HG03575 (cell line): Measurements from ENCODE around the gene PTPRD.
"Not testable (repeated sequence)": the region's sequence is repeated elsewhere in the genome, so short reads cannot be mapped to it uniquely, and the experiment has no call there.

Source experiments
- ATAC-seq: cut with Tn5 transposase; IDR thresholded peaks from one replicate; pipeline ENCODE4 v1.9.1; 2021; ENCODE audit not compliant: unreplicated experiment, insufficient number of reproducible peaks, low FRiP score; ENCODE audit errors: extremely low read depth

PTPRD gene

DNA sequence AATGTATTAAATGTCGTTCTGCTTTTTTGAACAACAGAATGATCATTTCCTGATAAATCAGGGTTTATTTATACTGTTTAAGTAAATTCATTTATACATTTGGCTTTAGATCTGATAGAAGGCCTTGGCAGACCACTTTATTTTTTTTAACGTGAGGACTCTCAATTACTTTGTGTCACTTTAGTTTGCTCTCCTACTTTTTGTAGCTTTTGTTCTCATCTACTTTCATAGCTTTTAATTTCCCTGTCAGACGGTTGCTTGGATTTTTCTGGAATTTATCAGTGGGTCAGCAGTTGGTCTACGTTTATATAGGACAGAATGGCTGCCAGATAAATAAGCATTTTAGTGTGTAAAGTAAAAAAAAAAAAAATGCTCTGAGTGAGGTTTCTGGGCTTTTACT is 1910.9 kb downstream of the PTPRD start:
- no peak for ATAC-seq

DNA sequence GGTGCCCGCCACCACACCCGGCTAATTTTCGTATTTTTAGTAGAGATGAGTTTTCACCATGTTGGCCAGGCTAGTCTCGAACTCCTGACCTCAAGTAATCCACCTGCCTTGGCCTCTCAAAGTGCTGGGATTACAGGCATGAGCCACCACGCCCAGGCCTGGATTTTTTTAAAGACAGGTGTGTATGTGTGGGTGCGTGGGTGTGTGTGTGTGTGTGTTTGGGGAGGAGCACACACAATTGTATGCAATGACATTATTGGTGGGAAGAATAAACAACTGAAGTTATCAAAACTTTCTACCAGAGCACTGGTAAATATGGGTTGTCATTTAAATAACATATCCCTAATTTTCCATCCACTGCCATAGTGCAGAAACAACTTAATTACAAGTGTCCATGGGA is 1915.2 kb downstream of the PTPRD start:
- not testable (repeated sequence) for ATAC-seq

- no peak for ATAC-seq
Measured at GRCh38 chr9:8696516-8696915, 1916.3 kb downstream of the PTPRD start.

- no peak for ATAC-seq
Measured at GRCh38 chr9:8694983-8695588, 1917.7 kb downstream of the PTPRD start.

- ATAC-seq, result no peak
Measured at GRCh38 chr9:8693464-8693863, 1919.3 kb downstream of the PTPRD start.

DNA sequence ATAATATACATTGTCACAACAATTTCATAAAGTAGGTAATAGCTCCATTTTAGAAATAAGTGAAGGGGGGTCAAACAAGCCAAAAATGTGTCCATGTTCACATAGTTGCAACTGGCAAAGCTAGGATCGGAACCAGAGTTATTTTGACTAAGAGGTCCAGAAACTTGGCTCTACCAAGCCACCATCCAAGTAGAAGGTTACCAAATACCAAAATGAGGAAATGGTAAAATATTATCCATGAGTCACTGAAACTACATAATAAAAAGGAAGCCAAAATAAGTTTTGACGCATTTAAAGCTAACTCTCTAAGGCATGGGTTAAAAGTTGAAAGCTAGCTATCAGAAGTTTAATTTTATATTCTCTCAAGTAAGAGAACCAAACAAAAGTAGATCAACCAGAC is 1926.3 kb downstream of the PTPRD start:
- no peak for ATAC-seq

GRCh38 chr9:8685825-8686224 is 1927.0 kb downstream of the PTPRD start:
- no peak for ATAC-seq

GRCh38 chr9:8684978-8685708 is 1927.7 kb downstream of the PTPRD start:
- no peak for ATAC-seq

- ATAC-seq, result no peak
Measured at GRCh38 chr9:8683496-8683895, 1929.3 kb downstream of the PTPRD start.

GRCh38 chr9:8680658-8681057 is 1932.1 kb downstream of the PTPRD start:
- no peak for ATAC-seq

GRCh38 chr9:8680157-8680556 is 1932.6 kb downstream of the PTPRD start:
- ATAC-seq, result no peak

- no peak for ATAC-seq
Measured at GRCh38 chr9:8679371-8679822, 1933.4 kb downstream of the PTPRD start.

- no peak for ATAC-seq
Measured at GRCh38 chr9:8677741-8678140, 1935.1 kb downstream of the PTPRD start.

DNA sequence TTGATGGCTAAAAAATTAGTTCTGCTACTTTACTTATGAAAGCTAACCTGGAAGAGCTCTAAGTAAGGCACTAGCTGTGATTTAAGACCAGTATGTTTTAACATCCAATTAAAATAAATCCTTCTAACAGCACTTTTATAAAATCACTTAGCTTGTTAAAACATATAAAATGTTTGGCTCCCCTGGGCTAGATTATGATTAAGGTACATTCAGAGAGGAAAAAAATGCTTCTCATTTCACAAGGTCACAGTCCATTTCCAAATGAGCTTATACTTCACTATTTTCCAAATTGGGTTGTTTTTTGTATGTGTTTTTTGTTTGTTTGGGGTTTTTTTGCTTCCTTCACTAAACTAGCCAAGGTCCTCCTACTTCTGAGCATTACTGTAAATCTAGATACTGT is 1938.3 kb downstream of the PTPRD start:
- no peak for ATAC-seq

GRCh38 chr9:8673830-8674229 is 1939.0 kb downstream of the PTPRD start:
- no peak for ATAC-seq

- no peak for ATAC-seq
Measured at GRCh38 chr9:8670751-8671150, 1942.1 kb downstream of the PTPRD start.

DNA sequence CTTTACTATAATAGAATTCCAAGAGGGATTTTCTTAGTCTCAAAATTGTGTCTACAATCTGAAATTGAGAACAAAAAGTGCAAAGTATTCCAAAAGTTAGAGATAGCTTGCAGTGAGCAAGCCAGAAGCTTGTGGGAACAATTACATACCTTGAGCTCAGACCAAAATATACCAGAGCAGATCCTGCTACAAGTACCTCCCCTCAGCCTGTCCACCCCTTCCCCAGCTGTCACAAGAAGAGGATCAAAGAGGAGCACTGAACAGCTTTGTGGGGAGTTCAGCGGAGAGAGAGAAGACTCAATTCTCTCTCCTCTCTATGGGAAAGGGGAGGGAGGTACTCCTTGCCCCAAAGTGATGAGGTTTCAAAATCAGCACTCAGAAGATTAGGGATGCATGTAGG is 1944.1 kb downstream of the PTPRD start:
- no peak for ATAC-seq

DNA sequence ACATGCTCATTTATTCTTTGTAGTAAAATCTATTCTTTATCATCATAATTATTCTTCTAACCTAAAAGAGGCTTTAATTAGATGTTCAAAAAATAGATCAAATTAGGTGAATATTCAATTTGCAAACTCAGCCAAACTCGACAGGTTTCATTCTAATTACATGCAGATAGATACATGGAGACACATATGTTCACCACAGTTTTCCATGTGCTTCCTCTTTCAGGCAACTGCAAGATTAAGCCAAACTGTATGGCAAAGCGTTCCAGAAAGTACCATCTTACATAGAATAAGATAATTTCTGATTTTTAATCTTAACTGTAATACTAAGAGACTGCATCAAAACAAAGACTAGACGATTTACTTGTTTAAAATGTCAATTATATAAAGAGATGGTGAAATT is 1944.6 kb downstream of the PTPRD start:
- no peak for ATAC-seq

DNA sequence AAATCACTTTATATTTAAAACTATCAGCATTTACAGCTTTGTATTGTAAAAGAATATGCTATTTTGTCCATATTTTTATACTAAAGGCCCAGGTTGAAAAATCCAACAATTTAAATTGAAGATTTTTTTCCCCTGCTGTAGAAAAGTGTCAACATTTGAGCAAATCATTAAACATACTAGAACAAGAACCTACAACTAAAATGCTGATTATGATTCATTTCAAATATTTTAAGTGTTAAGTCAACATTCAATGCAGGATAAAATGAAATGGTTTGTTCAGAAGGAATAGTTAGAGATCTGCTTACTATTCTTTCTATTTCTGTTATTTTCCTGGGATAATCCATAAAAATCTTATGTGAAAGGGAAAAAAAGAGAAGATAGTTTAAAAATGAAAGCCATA is 1946.7 kb downstream of the PTPRD start:
- no peak for ATAC-seq

DNA sequence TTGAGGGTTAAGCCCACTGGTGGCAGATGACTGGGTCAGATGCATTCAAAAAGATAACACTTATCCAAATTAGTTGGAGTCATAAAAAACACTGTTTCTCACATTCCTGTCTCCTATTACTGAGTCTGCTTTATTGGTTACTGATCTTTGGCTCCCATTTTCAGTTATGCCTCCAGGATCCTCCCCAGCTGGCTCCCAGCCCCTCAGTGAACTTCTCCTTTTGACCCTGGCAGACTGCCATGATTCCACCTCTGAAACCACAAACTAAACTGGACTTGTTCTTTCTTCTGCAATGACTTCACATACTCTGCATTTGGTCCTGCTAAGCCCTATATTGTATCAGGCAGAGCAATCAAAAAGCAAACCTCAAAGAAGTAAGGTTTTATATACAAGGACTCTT is 1952.4 kb downstream of the PTPRD start:
- ATAC-seq, result no peak

GRCh38 chr9:8659108-8659507 is 1953.7 kb downstream of the PTPRD start:
- no peak for ATAC-seq
